Measurements from ENCODE around the gene EID3.
"Not testable (repeated sequence)": the region's sequence is repeated elsewhere in the genome, so short reads cannot be mapped to it uniquely, and the experiment has no call there.

The EID3 gene

GRCh38 chr12:104290320-104290719 is 13.2 kb upstream of the EID3 start:
- peaks cover 4 to 12% of the 10 kb centered on the region in 2 donors for H3K36me3 ChIP-seq (ENCODE audit: control insufficient read depth in 2 of 2, insufficient read depth in 2 of 2, low read length in 2 of 2)
- no peaks in the 10 kb centered on the region for H3K9me3 ChIP-seq (ENCODE audit: control insufficient read depth in 2 of 2, low read length in 2 of 2)
- H3K27ac ChIP-seq (ENCODE audit: low read length): no peak overlapping the region
- peaks cover 32% of the 10 kb centered on the region for H3K4me1 ChIP-seq (ENCODE audit: control insufficient read depth, insufficient read depth, low read length)
- H3K9ac ChIP-seq (ENCODE audit: low read length in 2 of 2): no peak overlapping the region
- H3K27me3 ChIP-seq (ENCODE audit: control insufficient read depth in 1 of 2, insufficient read depth in 2 of 2, low read length in 2 of 2): no peaks in the 10 kb centered on the region
- H3K4me3 ChIP-seq (ENCODE audit: low read length in 2 of 2): no peak overlapping the region

- H3K27ac ChIP-seq (ENCODE audit: low read length): no peak overlapping the region
- H3K9me3 ChIP-seq (ENCODE audit: control insufficient read depth in 2 of 2, low read length in 2 of 2): no peaks in the 10 kb centered on the region
- peaks cover 4 to 15% of the 10 kb centered on the region in 2 donors for H3K36me3 ChIP-seq (ENCODE audit: control insufficient read depth in 2 of 2, insufficient read depth in 2 of 2, low read length in 2 of 2)
- no peaks in the 10 kb centered on the region for H3K27me3 ChIP-seq (ENCODE audit: control insufficient read depth in 1 of 2, insufficient read depth in 2 of 2, low read length in 2 of 2)
- H3K4me1 ChIP-seq (ENCODE audit: control insufficient read depth, insufficient read depth, low read length): peaks cover 29% of the 10 kb centered on the region
- no peak overlapping the region for H3K9ac ChIP-seq (ENCODE audit: low read length in 2 of 2)
- no peak overlapping the region for H3K4me3 ChIP-seq (ENCODE audit: low read length in 2 of 2)
Measured at GRCh38 chr12:104290855-104291254, 12.7 kb upstream of the EID3 start.

GRCh38 chr12:104291867-104292524 is 11.5 kb upstream of the EID3 start:
- Histone ChIP-seq H3K9me3 (ENCODE audit: control insufficient read depth in 2 of 2, low read length in 2 of 2) (no peaks in the 10 kb centered on the region), H3K36me3 (ENCODE audit: control insufficient read depth in 2 of 2, insufficient read depth in 2 of 2, low read length in 2 of 2) (peaks cover 4 to 18% of the 10 kb centered on the region in 2 donors), H3K4me1 (ENCODE audit: control insufficient read depth, insufficient read depth, low read length) (peaks cover 21% of the 10 kb centered on the region), H3K9ac (ENCODE audit: low read length in 2 of 2) (no peak overlapping the region), H3K27ac (ENCODE audit: low read length) (no peak overlapping the region), H3K4me3 (ENCODE audit: low read length in 2 of 2) (no peak overlapping the region), H3K27me3 (ENCODE audit: control insufficient read depth in 1 of 2, insufficient read depth in 2 of 2, low read length in 2 of 2) (no peaks in the 10 kb centered on the region)

GRCh38 chr12:104292872-104293794 is 10.4 kb upstream of the EID3 start:
- H3K9me3 ChIP-seq (ENCODE audit: control insufficient read depth in 2 of 2, low read length in 2 of 2): no peaks in the 10 kb centered on the region
- no peaks in the 10 kb centered on the region for H3K27me3 ChIP-seq (ENCODE audit: control insufficient read depth in 1 of 2, insufficient read depth in 2 of 2, low read length in 2 of 2)
- no peak overlapping the region for H3K27ac ChIP-seq (ENCODE audit: low read length)
- H3K4me1 ChIP-seq (ENCODE audit: control insufficient read depth, insufficient read depth, low read length): peaks cover 18% of the 10 kb centered on the region
- H3K36me3 ChIP-seq (ENCODE audit: control insufficient read depth in 2 of 2, insufficient read depth in 2 of 2, low read length in 2 of 2): peaks cover 4 to 18% of the 10 kb centered on the region in 2 donors
- H3K9ac ChIP-seq (ENCODE audit: low read length in 2 of 2): no peak overlapping the region
- H3K4me3 ChIP-seq (ENCODE audit: low read length in 2 of 2): no peak overlapping the region

- H3K4me1 ChIP-seq (ENCODE audit: control insufficient read depth, insufficient read depth, low read length): peaks cover 12% of the 10 kb centered on the region
- H3K9me3 ChIP-seq (ENCODE audit: control insufficient read depth in 2 of 2, low read length in 2 of 2); H3K27me3 ChIP-seq (ENCODE audit: control insufficient read depth in 1 of 2, insufficient read depth in 2 of 2, low read length in 2 of 2); H3K9ac ChIP-seq (ENCODE audit: low read length in 2 of 2); H3K27ac ChIP-seq (ENCODE audit: low read length); H3K4me3 ChIP-seq (ENCODE audit: low read length in 2 of 2): not testable (repeated sequence)
- peaks cover 4 to 18% of the 10 kb centered on the region in 2 donors for H3K36me3 ChIP-seq (ENCODE audit: control insufficient read depth in 2 of 2, insufficient read depth in 2 of 2, low read length in 2 of 2)
Measured at GRCh38 chr12:104294158-104294859, 9.2 kb upstream of the EID3 start.

- peaks cover 7% of the 10 kb centered on the region for H3K4me1 ChIP-seq (ENCODE audit: control insufficient read depth, insufficient read depth, low read length)
- no peak overlapping the region for H3K9ac ChIP-seq (ENCODE audit: low read length in 2 of 2)
- no peaks in the 10 kb centered on the region for H3K27me3 ChIP-seq (ENCODE audit: control insufficient read depth in 1 of 2, insufficient read depth in 2 of 2, low read length in 2 of 2)
- H3K4me3 ChIP-seq (ENCODE audit: low read length in 2 of 2): no peak overlapping the region
- H3K27ac ChIP-seq (ENCODE audit: low read length): no peak overlapping the region
- peaks cover 4 to 18% of the 10 kb centered on the region in 2 donors for H3K36me3 ChIP-seq (ENCODE audit: control insufficient read depth in 2 of 2, insufficient read depth in 2 of 2, low read length in 2 of 2)
- no peaks in the 10 kb centered on the region for H3K9me3 ChIP-seq (ENCODE audit: control insufficient read depth in 2 of 2, low read length in 2 of 2)
Measured at GRCh38 chr12:104294927-104295668, 8.4 kb upstream of the EID3 start.

- Histone ChIP-seq H3K27me3 (ENCODE audit: control insufficient read depth in 1 of 2, insufficient read depth in 2 of 2, low read length in 2 of 2) (no peaks in the 10 kb centered on the region), H3K9me3 (ENCODE audit: control insufficient read depth in 2 of 2, low read length in 2 of 2) (no peaks in the 10 kb centered on the region), H3K9ac (ENCODE audit: low read length in 2 of 2) (no peak overlapping the region), H3K4me1 (ENCODE audit: control insufficient read depth, insufficient read depth, low read length) (peaks cover 4% of the 10 kb centered on the region), H3K36me3 (ENCODE audit: control insufficient read depth in 2 of 2, insufficient read depth in 2 of 2, low read length in 2 of 2) (peaks cover 4 to 18% of the 10 kb centered on the region in 2 donors), H3K4me3 (ENCODE audit: low read length in 2 of 2) (no peak overlapping the region), H3K27ac (ENCODE audit: low read length) (no peak overlapping the region)
Measured at GRCh38 chr12:104295954-104296353, 7.6 kb upstream of the EID3 start.

- Histone ChIP-seq H3K4me3 (ENCODE audit: low read length in 2 of 2) (no peak overlapping the region), H3K36me3 (ENCODE audit: control insufficient read depth in 2 of 2, insufficient read depth in 2 of 2, low read length in 2 of 2) (peaks cover 4 to 16% of the 10 kb centered on the region in 2 donors), H3K9ac (ENCODE audit: low read length in 2 of 2) (no peak overlapping the region), H3K9me3 (ENCODE audit: control insufficient read depth in 2 of 2, low read length in 2 of 2) (no peaks in the 10 kb centered on the region), H3K27ac (ENCODE audit: low read length) (no peak overlapping the region), H3K4me1 (ENCODE audit: control insufficient read depth, insufficient read depth, low read length) (peaks cover 4% of the 10 kb centered on the region), H3K27me3 (ENCODE audit: control insufficient read depth in 1 of 2, insufficient read depth in 2 of 2, low read length in 2 of 2) (no peaks in the 10 kb centered on the region)
Measured at GRCh38 chr12:104296718-104297117, 6.8 kb upstream of the EID3 start.

GRCh38 chr12:104297477-104298113 is 5.9 kb upstream of the EID3 start:
- H3K27me3 ChIP-seq (ENCODE audit: control insufficient read depth in 1 of 2, insufficient read depth in 2 of 2, low read length in 2 of 2): no peaks in the 10 kb centered on the region
- no peak overlapping the region for H3K27ac ChIP-seq (ENCODE audit: low read length)
- H3K9me3 ChIP-seq (ENCODE audit: control insufficient read depth in 2 of 2, low read length in 2 of 2): no peaks in the 10 kb centered on the region
- H3K4me3 ChIP-seq (ENCODE audit: low read length in 2 of 2): no peak overlapping the region
- no peak overlapping the region for H3K9ac ChIP-seq (ENCODE audit: low read length in 2 of 2)
- peaks cover 4% of the 10 kb centered on the region for H3K4me1 ChIP-seq (ENCODE audit: control insufficient read depth, insufficient read depth, low read length)
- H3K36me3 ChIP-seq (ENCODE audit: control insufficient read depth in 2 of 2, insufficient read depth in 2 of 2, low read length in 2 of 2): peaks cover 0 to 13% of the 10 kb centered on the region in 2 donors

Measured in stomach smooth muscle (tissue), 2 donors.